IMR-90 (cell line): ENCODE data around the gene TNS3. TPM values are rescaled to one million over a fixed set of nuclear protein-coding genes. Genes with fewer than 3 reads are reported as not detected.

ENCODE experiments used
- ATAC-seq: fragments of 200-7000 bp; cut with Tn5 transposase; 2 replicates; pipeline ENCODE4 v1.9.1; 2020; ENCODE audit warnings: low read depth, mild to moderate bottlenecking, moderate library complexity
- BruUV-seq: library from RNA; stranded (reverse); fragments of 400-500 nt; replicated peaks from 2 replicates; lab custom pipeline; 2021; lab: Mats Ljungman, UMichigan
- CTCF ChIA-PET: fragments of 300-600 bp; formaldehyde crosslinking; extraction: SDS; loops from one replicate; lab custom pipeline; 2021; ENCODE audit warnings: antibody characterized with exemption; lab: Yijun Ruan, JAX
- POLR2A ChIA-PET: fragments of 300-600 bp; sonication (Branson Sonifier 250); formaldehyde crosslinking; loops from one replicate; lab custom pipeline; 2022; ENCODE audit warnings: antibody characterized with exemption; ENCODE audit not compliant: unreplicated experiment; lab: Charles Lee
- DNase-seq: peaks from one replicate; pipeline ENCODE4 v3.0.0; 2013
- H2AFZ ChIP-seq: replicated peaks from 2 replicates; pipeline ENCODE3; 2013; ENCODE audit warnings: low read length, mild to moderate bottlenecking; ENCODE audit not compliant: poor library complexity
- H2AK5ac ChIP-seq: 2 replicates; pipeline ENCODE4 v1.6.1; 2013; ENCODE audit warnings: low read depth, low read length, inconsistent platforms
- H2AK9ac ChIP-seq: replicated peaks from 2 replicates; pipeline ENCODE3; 2013; ENCODE audit warnings: mild to moderate bottlenecking, low read depth, low read length, moderate library complexity; ENCODE audit not compliant: poor library complexity
- H2BK120ac ChIP-seq: 2 replicates; pipeline ENCODE4 v1.6.1; 2013; ENCODE audit warnings: low read depth, low read length, inconsistent platforms
- H2BK15ac ChIP-seq: 3 replicates; pipeline ENCODE4 v1.6.1; 2013; ENCODE audit warnings: low read depth, low read length, inconsistent platforms
- H2BK20ac ChIP-seq: 2 replicates; pipeline ENCODE4 v1.6.1; 2013; ENCODE audit warnings: low read depth, mild to moderate bottlenecking, inconsistent platforms, low read length, moderate library complexity
- H2BK5ac ChIP-seq: 2 replicates; pipeline ENCODE4 v1.6.1; 2013; ENCODE audit warnings: mild to moderate bottlenecking, low read depth, low read length, inconsistent platforms; ENCODE audit not compliant: poor library complexity, severe bottlenecking
- H3K14ac ChIP-seq: replicated peaks from 2 replicates; pipeline ENCODE4 v1.6.1; 2013; ENCODE audit warnings: low read depth, low read length, inconsistent platforms
- H3K18ac ChIP-seq: 2 replicates; pipeline ENCODE4 v1.6.1; 2013; ENCODE audit warnings: low read depth, low read length, control low read depth
- H3K23ac ChIP-seq: 2 replicates; pipeline ENCODE4 v1.6.1; 2013; ENCODE audit warnings: low read depth, low read length, inconsistent platforms
- H3K27ac ChIP-seq: 2 replicates; pipeline ENCODE4 v1.5.1; 2013; ENCODE audit warnings: mild to moderate bottlenecking, control low read depth, low read length; ENCODE audit not compliant: insufficient read depth
- H3K27me3 ChIP-seq: 2 replicates; pipeline ENCODE4 v1.6.1; 2013; ENCODE audit warnings: low read length; ENCODE audit not compliant: control insufficient read depth, insufficient read depth
- H3K36me3 ChIP-seq: 2 replicates; pipeline ENCODE4 v1.6.1; 2013; ENCODE audit warnings: low read length, mixed read lengths; ENCODE audit not compliant: control insufficient read depth, insufficient read depth
- H3K4ac ChIP-seq: 2 replicates; pipeline ENCODE4 v1.6.1; 2013; ENCODE audit warnings: low read depth, low read length, inconsistent platforms
- H3K4me1 ChIP-seq: 2 replicates; pipeline ENCODE4 v1.6.1; 2013; ENCODE audit warnings: low read length, mixed read lengths; ENCODE audit not compliant: control insufficient read depth, insufficient read depth
- H3K4me2 ChIP-seq: 2 replicates; pipeline ENCODE4 v1.6.1; 2013; ENCODE audit warnings: low read depth, mild to moderate bottlenecking, control low read depth, low read length, moderate library complexity
- H3K4me3 ChIP-seq: 2 replicates; pipeline ENCODE4 v1.5.1; 2013; ENCODE audit warnings: low read depth, mild to moderate bottlenecking, control low read depth, low read length, moderate library complexity; ENCODE audit not compliant: insufficient read depth
- H3K56ac ChIP-seq: 2 replicates; pipeline ENCODE4 v1.6.1; 2013; ENCODE audit warnings: low read length, inconsistent platforms; ENCODE audit not compliant: insufficient read depth; ENCODE audit errors: extremely low read depth
- H3K79me1 ChIP-seq, 2 experiments: 2 replicates each; pipeline ENCODE4 v1.6.1; 2013; ENCODE audit warnings: low read length in 2 of 2, inconsistent platforms in 1 of 2, low read depth in 1 of 2
- H3K9ac ChIP-seq: 2 replicates; pipeline ENCODE4 v1.6.1; 2013; ENCODE audit warnings: low read depth, low read length, control low read depth
- H3K9me1 ChIP-seq: 2 replicates; pipeline ENCODE4 v1.6.1; 2013; ENCODE audit warnings: low read length, inconsistent platforms; ENCODE audit not compliant: insufficient read depth
- H3K9me3 ChIP-seq: 2 replicates; pipeline ENCODE4 v1.6.1; 2013; ENCODE audit warnings: low read length; ENCODE audit not compliant: control insufficient read depth, insufficient read depth
- H4K20me1 ChIP-seq: 2 replicates; pipeline ENCODE4 v1.6.1; 2013; ENCODE audit warnings: low read length, inconsistent platforms; ENCODE audit not compliant: insufficient read depth
- H4K5ac ChIP-seq: 2 replicates; pipeline ENCODE4 v1.6.1; 2013; ENCODE audit warnings: mild to moderate bottlenecking, low read depth, low read length, control low read depth
- H4K8ac ChIP-seq, 2 experiments: 2 replicates each; pipeline ENCODE4 v1.6.1; 2013; ENCODE audit warnings: low read depth in 2 of 2, low read length in 2 of 2, control low read depth in 1 of 2, inconsistent platforms in 1 of 2
- H4K91ac ChIP-seq: 2 replicates; pipeline ENCODE4 v1.6.1; 2013; ENCODE audit warnings: low read depth, low read length, inconsistent platforms; ENCODE audit not compliant: insufficient read depth
- CEBPB ChIP-seq: IDR thresholded peaks from 2 replicates; pipeline ENCODE4 v1.6.1; 2012; ENCODE audit warnings: low read depth, low read length, improper control_type of control experiment
- FOS ChIP-seq: fragments of 150-350 bp; IDR thresholded peaks from 2 replicates; pipeline ENCODE4 v1.6.1; 2016; ENCODE audit warnings: low read depth, low read length
- MAFK ChIP-seq: IDR thresholded peaks from 2 replicates; pipeline ENCODE4 v1.6.1; 2012; ENCODE audit warnings: low read depth, low read length, improper control_type of control experiment
- MXI1 ChIP-seq: IDR thresholded peaks from 2 replicates; pipeline ENCODE4 v1.6.1; 2012; ENCODE audit warnings: low read depth, mild to moderate bottlenecking, low read length, moderate library complexity, borderline replicate concordance
- NFE2L2 ChIP-seq: fragments of 150-350 bp; IDR thresholded peaks from 2 replicates; pipeline ENCODE4 v1.6.1; 2016; ENCODE audit warnings: low read depth, mild to moderate bottlenecking, low read length
- WGBS, 2 experiments: methylation state at CpG; one replicate each; pipeline versions ENCODE4 v1.1.5 to v1.1.7; 2013; ENCODE audit warnings: missing lambda C conversion rate in 2 of 2; ENCODE audit not compliant: insufficient read length in 1 of 2; ENCODE audit errors: extremely low coverage in 2 of 2; 5-methylcytosine and 5-hydroxymethylcytosine counted together
- dilution Hi-C: fragments of 300-500 bp; cut with HindIII; formaldehyde crosslinking; loops from one replicate; pipeline ENCODE4 v1.14.3; 2018; ENCODE audit warnings: low sequenced_read_pairs; ENCODE audit not compliant: unreplicated experiment
- in situ Hi-C: fragments of 300-500 bp; cut with MboI; formaldehyde crosslinking; loops from 3 replicates; pipeline ENCODE4 v1.14.3; 2019; ENCODE audit warnings: low sequenced_read_pairs, inconsistent platforms, mixed read lengths
- intact Hi-C: fragments of 100-400 bp; cut with micrococcal nuclease; formaldehyde crosslinking; loops from 2 replicates; pipeline ENCODE4 v1.10.0; 2022
- polyA plus RNA-seq, 3 experiments: library from polyadenylated mRNA; depleted of rRNA; stranded (reverse); fragments of >200 nt; gene quantifications; 2 replicates each; pipeline ENCODE4 v1.2.3, GENCODE V29; 2012; ENCODE audit warnings: low replicate concordance in 1 of 3
- total RNA-seq: library from RNA; depleted of rRNA; stranded (reverse); fragments of >200 nt; gene quantifications from 2 replicates; pipeline ENCODE4 v1.2.3, GENCODE V29; 2012
- TF ChIP-seq, protein P1 (sequence below): conservative IDR thresholded peaks from 2 replicates; pipeline ENCODE4 v1.5.1; 2012; ENCODE audit warnings: mild to moderate bottlenecking, low read depth, low read length, improper control_type of control experiment

The TNS3 gene
- total and polyA plus RNA-seq, 2 of the 4 experiments (the other 2 are of a cell fraction) = 64.3 to 79.2 TPM

DNA sequence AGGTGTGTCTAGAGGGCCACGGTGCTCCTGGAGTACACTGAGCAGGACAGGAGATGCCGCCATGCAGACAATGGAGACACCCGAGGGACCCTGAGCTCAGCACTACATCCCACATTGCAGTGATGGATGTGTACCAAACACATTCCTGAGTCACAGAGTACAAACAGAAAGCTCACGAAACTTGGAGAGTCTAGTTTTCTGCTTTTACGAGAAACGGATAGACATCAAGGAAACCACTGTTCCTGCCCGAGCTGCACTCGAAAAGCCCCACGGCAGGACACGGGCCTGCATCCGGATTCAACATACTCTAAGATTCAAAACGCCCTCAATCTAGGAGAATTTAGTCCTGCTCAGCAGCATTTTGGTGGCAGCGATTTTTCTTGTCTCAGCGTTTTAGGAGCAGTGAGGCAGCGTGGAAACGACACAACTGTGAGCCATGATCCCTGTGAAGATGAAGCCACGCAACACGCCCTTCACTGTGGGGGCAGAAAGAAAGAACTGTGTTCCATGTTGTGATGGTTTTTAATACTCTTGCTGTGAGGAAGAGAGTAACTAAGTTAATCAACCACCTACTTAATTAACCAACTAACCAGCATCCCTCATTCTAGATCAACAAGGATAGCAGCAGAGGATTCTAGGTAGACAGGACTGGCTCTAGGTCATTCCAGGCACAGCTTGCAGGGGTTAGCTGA, 3.2 kb downstream of the TNS3 start:
- Histone ChIP-seq H4K91ac (peak overlapping the region; percentile 98), H4K5ac (peak overlapping the region; percentile 1; the same call in 1 of the 2 replicates), H3K36me3 (peaks cover 6% of the 10 kb centered on the region), H2AK5ac (peak overlapping the region; percentile 96), H3K23ac (peak overlapping the region; percentile 94), H3K9me3 (no peaks in the 10 kb centered on the region), H3K27ac (peak overlapping the region; percentile 31; the same call in 1 of the 2 replicates), H4K20me1 (peaks cover 2% of the 10 kb centered on the region; the same call in 1 of the 2 replicates), H3K4me2 (peak overlapping the region; percentile 33), H3K56ac (peak overlapping the region; percentile 78; the same call in 1 of the 2 replicates), H3K18ac (peak overlapping the region; percentile 4), H2AFZ (peak overlapping the region; percentile 46), H4K8ac (peak overlapping the region; percentile 77 to 90), H3K4me3 (no peak overlapping the region), H2AK9ac (peak overlapping the region; percentile 30), H3K4ac (peak overlapping the region; percentile 97), H2BK15ac (peak overlapping the region; percentile 97; the same call in 2 of the 3 replicates), H2BK120ac (peak overlapping the region; percentile 90), H3K27me3 (no peaks in the 10 kb centered on the region), H3K4me1 (peaks cover 45% of the 10 kb centered on the region), H2BK20ac (peak overlapping the region; percentile 85), H3K9ac (peak overlapping the region; percentile 36), H3K79me1 (peaks cover 25 to 70% of the 10 kb centered on the region in 2 experiments), H3K9me1 (peaks cover 32% of the 10 kb centered on the region), H2BK5ac (peak overlapping the region; percentile 7), H3K14ac (peak overlapping the region; percentile 86)
- dilution Hi-C loops (no loop called here), intact Hi-C loops (loop anchor here (10.0 kb wide), 1 partner anchor 314 kb away; no protein-coding TSS in a partner anchor), in situ Hi-C loops (no loop called here)
- TF ChIP-seq NFE2L2 = no peak
- TF ChIP-seq MXI1 = no peak
- TF ChIP-seq FOS = peak; percentile 1; the same call in 1 of the 2 replicates
- no peak for TF ChIP-seq CEBPB
- TF ChIP-seq MAFK = peak; percentile 40
- TF ChIP-seq, protein P1, sequence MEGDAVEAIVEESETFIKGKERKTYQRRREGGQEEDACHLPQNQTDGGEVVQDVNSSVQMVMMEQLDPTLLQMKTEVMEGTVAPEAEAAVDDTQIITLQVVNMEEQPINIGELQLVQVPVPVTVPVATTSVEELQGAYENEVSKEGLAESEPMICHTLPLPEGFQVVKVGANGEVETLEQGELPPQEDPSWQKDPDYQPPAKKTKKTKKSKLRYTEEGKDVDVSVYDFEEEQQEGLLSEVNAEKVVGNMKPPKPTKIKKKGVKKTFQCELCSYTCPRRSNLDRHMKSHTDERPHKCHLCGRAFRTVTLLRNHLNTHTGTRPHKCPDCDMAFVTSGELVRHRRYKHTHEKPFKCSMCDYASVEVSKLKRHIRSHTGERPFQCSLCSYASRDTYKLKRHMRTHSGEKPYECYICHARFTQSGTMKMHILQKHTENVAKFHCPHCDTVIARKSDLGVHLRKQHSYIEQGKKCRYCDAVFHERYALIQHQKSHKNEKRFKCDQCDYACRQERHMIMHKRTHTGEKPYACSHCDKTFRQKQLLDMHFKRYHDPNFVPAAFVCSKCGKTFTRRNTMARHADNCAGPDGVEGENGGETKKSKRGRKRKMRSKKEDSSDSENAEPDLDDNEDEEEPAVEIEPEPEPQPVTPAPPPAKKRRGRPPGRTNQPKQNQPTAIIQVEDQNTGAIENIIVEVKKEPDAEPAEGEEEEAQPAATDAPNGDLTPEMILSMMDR = no peak
- CTCF ChIA-PET = interaction anchor here (0.7 to 1.1 kb wide), 4 partner anchors 62 to 240 kb away, joined by 3 to 7 read pairs (median 3); no protein-coding TSS in a partner anchor
- DNase-seq = peak; percentile 66
- no peak for ATAC-seq
- POLR2A ChIA-PET = no interaction called here
- BruUV-seq = no TSS peak
- 57% methylated on average over 12 of the region's 18 CpGs; no CpG with 5 or more reads in 1 of the 2 experiments for WGBS, 2 experiments
